Cardiac septum (tissue), 1 donor: Measurements from ENCODE around the gene CCN6. TPM values are rescaled to one million over a fixed set of nuclear protein-coding genes. Genes with fewer than 3 reads are reported as not detected.

Source experiments
- DNase-seq: peaks from one replicate; pipeline ENCODE4 v3.0.0-alpha.2; 2020; ENCODE audit warnings: low spot score
- intact Hi-C: fragments of 100-400 bp; cut with DNase I; formaldehyde crosslinking; loops from one replicate; pipeline ENCODE4 v1.14.0; 2022
- long read RNA-seq: library from polyadenylated mRNA; unstranded; transcript quantifications from one replicate; pipeline ENCODE4 v2.0.0, GENCODE V29; 2021
- total RNA-seq: library from RNA; stranded (reverse); fragmentation: NEBNext Ultra II Directional; extraction: Animal tissue kit (Norgen Biotek cat#: 25700); gene quantifications from one replicate; pipeline ENCODE4 v1.2.1, GENCODE V29; 2021
- donor health status: DM: no; HTN: no; CAD: no.

The CCN6 gene
- not detected for total RNA-seq
- long read RNA-seq, result 0 reads

DNA sequence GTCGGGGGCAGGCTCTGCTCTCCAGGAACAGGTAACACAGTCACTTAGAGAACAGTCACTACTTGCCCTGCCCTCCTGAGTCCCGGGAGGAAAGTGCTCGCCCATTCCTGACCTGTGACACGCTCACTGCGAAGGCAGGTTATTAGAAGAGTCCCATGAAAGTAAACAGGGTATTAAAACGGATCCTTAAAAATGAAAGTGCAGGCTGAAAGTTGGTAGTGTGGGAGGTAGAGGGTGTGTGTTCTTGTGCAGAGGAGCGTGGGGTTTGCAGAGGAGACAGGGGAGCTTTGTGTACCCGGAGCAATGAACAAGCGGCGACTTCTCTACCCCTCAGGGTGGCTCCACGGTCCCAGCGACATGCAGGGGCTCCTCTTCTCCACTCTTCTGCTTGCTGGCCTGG lies at the start of gene CCN6:
TSS of gene CCN6 (plus strand) at position 104 of the 400 bp plus-strand sequence. CDS start at position 358, 254 bp downstream.
- DNase-seq, result no peak
- intact Hi-C loops, result no loop called here

DNA sequence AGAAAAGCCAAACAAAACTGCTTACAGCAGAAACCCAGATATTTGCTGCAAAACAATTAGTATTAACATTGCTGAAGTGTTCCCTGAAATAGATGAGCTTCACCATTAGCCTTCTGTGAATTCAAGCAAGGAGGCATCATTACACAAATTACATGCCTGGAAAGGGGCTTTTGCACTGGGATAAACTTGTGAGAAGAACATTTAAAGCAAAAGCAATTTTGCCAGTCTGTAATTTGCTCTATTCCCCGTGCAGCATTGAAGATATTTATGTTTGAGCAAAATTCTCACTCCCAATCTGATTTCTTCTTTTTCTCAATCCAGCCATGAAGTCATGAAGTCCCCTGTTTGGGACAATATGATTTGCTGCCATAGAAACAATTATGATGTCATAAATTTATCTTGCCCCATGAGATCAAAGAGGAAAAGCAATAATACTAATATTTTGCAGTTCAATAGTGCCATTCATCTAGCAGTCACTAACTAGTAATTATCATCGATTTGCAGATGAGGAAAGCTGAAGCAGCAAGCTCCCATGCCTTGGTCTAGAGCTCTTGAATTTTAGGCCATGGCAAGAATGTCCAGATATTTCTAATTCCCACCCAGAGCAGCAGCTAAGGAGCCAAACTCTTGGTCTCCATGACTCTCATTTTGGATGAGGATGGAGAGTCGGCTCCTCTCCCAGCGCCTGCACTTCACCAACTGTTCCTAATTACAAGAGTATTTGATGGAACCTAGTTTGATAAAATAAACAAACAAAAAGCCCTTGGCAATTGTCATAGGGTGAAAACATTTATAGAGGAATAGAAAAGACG lies 49.5 kb upstream of the CCN6 start:
- intact Hi-C loops, result no loop called here
- no peak for DNase-seq

DNA sequence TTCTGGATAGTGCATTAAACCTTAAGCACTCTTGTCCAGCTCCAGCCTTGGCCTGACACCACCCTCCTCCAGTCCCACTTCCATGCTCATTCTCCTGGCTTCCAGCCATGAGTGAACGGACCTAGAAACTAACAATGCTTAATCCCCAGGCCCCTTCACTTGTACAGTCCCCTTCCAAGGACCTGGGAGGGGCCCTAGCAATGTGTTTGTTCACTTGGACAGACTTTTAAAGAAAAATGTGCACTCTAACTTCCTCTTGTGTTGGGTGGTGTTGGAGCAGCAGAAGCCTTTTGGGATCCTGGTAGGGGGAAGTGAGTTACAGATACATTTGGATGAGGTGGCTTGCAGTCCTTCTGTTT lies 48.9 kb upstream of the CCN6 start:
- no peak for DNase-seq

DNA sequence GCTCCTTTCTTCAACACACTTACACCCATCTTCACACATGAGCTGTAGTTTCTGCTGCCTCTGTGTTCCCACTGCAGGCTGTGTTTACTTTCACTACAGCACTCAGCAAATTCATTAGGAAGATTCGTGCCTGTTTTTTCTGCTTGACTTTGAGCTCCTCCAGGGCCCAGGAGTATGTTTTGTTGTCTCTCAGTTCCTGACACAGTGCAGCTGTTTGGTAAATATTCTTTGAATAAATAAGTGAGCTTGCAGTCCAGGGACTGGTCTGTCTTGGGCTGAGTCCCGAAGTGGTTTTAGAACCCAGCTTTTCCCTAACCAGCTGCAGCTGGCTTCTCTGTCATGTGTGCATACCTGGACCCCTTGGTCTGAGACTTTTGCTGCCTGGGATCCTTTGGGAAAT lies 46.6 kb upstream of the CCN6 start:
- intact Hi-C loops, result no loop called here
- DNase-seq, result no peak

More for the DNA sequence above, 48.9 kb upstream of the CCN6 start:
- intact Hi-C loops, result no loop called here

DNA sequence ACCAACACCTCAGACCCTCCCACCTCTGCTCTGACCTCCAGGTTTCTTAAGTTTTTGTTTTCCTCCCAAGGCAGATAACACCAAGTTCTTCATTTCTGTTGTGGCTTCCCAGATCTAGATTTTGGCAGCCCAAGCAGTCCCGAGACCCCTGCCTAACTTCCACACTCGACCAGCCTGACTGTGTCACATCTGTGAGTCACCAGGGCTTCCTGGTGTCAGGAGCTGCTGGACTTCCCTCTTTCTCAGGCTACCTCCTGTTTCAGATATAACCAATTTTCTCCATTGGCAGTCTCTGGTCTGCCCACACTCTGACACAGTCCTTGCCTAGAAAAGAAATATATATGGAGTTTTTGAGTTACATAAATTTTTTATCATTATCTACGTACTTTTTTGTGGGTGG lies 46.1 kb upstream of the CCN6 start:
- intact Hi-C loops, result no loop called here
- no peak for DNase-seq

DNA sequence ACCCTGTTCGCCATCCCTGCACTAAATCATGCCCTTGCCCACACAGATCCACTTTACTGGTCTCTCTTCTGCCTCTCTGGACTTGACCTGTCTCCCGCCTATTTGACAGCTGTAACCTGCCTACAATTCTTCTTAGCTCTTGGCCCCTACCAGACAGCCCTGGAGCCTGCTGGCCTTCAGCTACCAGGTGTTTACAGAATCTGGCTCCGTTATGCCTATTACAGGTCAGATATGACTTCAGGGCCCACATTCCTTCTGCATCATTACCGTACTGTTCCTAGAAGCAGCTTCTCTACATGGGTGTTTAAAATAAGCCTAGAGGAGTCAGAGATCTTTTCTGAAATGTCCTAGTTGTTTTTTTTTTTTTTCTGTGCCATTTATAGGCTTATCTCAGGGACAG lies 45.4 kb upstream of the CCN6 start:
- DNase-seq, result no peak
- intact Hi-C loops, result no loop called here

DNA sequence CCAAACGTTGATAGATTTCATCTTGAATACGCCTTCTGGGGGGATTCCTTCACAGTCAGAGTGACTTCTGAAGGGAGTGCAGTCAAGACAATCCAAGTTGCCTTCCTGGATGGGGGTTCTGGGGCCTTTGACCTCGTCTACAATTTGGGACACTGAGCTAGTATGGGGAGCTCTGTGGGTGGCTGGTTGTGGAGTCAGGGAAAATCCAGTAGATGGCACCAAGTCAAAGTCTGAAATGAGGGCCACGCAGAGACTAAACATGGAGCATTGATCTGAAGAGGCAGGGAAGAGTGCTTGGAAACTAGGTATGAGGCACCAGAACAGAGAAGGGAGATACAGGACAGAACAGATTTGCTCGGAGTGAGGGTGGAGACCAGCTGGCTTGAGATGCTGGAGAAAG lies 43.6 kb upstream of the CCN6 start:
- DNase-seq, result no peak
- intact Hi-C loops, result no loop called here

DNA sequence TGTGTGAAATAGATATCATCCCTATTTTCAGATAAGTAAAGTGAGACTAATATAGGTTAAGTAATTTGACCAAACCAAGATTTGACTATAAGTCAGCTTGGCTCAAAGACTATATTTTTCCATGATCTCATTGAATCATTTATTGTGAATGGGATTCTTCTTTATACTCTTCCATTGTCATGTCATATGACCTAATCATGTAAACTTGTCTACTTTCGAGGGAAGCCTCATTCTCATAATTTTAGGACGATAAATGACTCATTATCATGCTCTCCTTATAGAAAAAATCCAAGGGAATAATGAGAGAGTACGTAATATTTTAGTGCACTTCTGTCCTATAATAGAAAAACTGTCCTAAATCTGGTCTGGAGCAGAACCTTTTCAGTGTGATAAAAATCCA lies 40.9 kb upstream of the CCN6 start:
- intact Hi-C loops, result no loop called here

DNA sequence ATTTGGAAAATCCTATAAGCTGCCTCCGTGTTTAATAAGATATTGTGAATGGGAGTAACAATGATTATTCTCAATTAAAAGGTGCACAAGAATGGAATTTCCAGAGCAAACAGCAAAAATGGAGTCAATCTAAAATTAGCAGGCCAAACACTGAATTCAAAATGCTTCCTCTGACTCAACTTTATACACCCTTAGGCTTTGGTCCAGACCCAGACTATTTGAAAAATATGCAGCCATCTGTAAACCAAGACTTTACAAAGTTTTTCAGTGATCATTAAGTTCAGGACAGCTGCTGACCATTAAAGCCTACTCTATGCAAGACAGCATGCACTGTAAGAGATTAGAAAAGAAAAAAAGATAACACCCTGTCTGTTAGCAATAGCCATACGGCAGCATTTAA lies 39.4 kb upstream of the CCN6 start:
- DNase-seq, result no peak
- intact Hi-C loops, result no loop called here

More for the DNA sequence above, 40.9 kb upstream of the CCN6 start:
- no peak for DNase-seq

DNA sequence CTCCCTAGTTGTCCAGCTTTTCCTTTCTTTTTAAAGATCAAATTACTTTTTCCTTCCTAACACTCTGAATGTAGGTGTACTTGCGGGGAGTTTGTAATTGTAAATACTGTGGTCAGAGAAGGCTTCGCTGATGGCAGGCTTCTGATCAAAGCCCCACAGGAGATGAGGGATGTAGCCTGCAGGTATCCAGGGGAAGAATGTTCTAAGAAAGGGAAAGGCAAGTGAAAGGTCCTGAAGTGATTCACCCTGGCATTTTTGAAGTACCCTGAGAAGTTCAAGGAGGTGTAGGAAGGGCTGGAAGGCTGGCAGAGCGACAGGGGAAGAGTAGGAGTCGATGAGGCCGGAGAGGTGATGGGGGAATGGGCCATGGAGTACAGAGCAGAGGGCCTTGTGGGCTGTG lies 38.2 kb upstream of the CCN6 start:
- intact Hi-C loops, result no loop called here
- no peak for DNase-seq

DNA sequence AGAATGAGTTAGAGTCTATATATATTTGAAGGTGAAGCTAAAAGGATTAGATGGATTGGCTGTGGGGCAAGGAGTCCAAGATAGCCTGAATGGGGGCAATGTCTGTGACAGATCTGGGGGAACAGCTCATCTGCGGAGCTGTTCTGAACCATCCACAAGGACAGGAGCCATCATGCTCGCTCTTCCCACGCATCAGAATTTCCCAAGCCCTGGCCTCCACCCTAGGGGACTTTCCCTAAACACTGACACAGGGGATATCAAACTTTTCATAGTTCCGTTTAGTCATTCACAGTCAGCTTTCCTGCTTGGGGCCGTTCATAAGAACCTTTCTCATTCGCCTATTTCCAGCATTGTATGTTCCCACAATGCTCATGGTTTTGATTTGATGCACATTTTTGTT lies 37.6 kb upstream of the CCN6 start:
- no peak for DNase-seq
- intact Hi-C loops, result no loop called here

DNA sequence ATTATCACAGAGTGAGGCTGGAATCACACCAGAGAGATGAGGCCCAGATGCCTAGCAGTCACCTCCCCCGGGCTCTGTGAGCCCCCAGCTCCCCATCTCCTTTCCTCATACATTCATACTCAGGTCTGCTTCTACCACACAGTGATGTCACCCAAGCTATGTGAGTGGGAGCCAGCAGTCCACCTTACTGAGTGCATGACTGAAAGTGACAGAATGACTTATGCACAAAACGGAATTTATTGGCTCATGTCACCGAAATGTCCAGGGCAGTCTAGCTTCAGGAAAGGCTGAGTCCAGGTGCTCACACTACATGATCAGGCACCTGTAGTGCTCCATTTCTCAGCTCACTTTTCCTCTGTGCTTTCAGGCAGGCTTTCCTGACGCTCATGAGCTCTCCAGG lies 36.7 kb upstream of the CCN6 start:
- intact Hi-C loops, result no loop called here
- DNase-seq, result no peak

DNA sequence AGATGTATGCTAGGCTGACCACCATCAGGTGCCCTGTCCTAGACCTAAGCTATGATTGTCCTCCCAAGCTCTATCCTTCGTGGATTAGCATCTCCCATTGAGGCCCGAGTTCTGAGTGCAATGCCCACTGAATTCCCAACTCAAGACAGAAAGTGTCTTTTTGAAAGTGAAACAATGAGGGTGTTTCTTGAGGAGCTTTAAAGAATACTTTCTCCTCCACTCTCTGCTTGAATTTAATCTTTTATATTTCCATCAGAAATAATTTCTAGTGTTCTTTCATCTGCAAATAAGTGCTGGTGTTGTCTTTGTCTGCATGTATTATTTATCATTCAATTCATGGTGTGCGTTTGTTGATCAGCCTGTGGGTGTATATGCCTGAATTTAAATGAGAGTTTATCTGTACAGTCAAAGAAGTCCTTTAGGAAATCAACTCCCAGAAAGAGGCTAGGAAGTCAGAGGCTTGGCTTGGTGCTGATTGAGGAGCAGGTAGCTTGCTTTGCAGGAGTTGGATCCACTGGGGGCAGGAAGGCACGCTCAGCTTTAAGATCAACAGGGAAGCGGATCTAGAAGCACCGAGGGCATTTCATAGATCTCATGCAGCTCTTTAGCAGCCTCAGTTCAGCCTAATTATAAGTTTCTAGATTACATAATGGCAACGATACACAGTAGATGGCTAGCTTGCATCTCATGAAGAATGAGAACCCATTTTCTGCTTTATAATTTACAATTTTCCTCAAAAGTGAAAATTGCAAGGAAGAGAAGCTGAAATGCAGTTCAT lies 36.0 kb upstream of the CCN6 start:
- intact Hi-C loops, result no loop called here

DNA sequence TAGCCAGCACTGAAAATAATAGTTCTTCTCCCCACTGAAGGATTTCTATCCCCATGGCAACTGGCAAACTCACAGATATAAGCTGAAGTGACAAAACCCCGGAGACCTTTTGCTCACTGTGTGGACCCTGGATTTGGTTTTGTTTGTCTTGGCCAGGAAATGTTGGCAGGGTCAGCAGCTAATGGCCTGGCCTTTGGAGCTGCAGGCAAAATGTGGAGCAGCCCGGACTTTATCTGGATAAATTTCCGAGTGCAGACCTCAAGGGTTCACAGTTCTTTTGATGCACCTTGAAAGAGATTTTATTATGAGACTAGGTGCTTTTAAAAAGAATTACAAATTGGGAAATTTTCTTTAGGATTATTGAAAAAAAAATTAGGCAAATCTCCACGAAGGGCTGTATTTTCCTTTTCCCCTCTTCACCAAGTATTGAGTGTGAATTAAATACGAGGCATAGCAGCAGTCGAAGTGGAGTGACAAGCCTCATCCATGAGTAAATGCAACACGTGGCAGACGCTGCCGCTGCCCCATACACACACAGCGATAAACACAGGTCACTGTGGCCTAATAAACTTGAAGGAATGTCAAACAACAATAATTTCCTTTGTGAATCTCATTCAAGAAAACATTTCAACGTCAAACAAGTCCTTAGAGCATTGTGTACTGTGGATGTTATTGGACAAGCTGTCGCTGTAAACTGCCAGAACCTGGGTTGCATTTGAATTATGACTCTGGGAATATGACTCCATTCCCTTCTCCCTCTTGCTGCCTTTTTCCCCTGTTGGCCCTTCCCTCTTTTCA lies 35.1 kb upstream of the CCN6 start:
- intact Hi-C loops, result no loop called here
- DNase-seq, result no peak

More for the DNA sequence above, 36.0 kb upstream of the CCN6 start:
- DNase-seq, result no peak

DNA sequence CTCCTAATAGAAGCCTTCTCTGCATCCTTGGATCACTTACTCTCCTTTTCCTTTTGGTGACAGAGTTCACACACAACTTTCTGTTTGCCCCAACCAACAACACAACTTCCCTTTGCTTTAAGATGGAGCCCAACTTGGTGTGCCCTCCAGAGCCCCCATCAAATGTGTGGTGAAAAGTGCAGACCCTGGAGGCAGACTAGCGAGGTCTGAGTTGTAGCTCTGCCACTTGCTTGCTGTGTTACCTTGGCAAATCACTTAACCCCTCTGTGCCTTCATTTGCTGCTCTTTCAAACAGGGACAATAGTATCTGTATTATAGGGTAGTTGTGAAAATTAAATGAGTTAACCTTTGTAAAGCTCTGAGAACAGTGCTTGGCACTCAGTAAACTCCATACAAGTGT lies 34.3 kb upstream of the CCN6 start:
- DNase-seq, result no peak
- intact Hi-C loops, result no loop called here

DNA sequence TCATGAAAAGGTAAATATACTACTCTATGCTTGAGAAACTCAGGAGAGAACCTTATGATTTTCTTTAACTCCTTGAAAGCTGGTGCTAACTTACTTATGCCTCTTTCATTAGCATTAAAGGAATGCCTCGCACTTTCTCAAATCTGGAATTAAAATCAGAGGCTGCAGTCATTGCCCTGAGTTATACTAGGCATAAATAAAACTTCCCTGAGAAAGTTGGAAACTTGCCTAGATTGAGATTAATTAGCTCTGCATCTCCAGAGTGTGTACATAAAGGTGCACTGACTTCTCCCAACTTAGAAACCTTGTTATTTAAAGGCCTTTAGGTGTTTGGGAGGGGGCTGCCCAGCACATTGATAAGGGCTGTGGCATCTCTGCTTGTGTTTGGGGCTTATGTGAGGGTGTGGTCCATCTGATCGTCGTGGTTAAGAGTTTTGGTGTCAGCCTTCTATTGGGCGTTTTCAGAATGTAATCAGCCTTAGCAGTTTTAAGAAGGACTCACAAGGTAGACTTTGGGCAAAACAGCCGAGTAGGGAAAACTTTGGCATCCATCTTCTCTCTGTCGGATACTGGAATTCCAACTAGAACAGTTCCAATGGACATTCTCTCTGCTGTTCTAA lies 32.1 kb upstream of the CCN6 start:
- intact Hi-C loops, result no loop called here

DNA sequence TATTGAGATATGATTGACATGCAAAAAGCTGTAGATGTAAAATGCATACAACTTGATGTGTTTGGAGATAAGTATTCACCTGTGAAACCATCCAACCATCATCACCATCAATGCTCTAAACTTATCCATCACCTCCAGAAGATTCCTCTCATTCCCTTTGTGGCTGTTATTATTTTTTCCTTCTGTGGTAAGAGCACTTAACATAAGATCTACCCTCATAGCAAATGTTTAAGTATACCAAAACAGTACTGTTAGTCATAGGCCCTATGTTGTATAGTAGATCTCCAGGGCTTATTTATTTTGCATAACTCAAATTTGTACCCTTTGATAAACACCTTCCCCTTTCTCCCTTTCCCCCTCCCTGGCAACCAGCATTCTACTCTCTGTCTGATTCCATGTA lies 31.2 kb upstream of the CCN6 start:
- intact Hi-C loops, result no loop called here
- no peak for DNase-seq

More for the DNA sequence above, 32.1 kb upstream of the CCN6 start:
- no peak for DNase-seq

DNA sequence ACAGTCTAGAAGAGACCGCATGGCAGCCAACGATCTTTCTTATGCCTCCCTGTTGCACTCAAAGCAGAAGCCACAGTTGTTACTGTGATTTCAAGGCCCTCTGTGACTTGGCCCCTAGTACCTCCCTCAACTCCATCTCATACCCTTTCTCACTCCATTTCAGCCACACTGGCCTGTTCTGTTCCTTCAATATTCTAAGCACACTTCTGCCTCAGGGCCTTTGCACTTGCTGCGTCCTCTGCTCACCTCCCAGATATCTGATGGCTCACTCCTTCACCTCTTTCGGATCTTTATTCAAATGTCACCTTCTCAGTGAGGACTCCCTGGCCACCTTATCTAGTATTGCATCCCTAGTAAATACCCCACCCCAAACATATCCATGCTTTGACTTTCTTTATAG lies 29.4 kb upstream of the CCN6 start:
- no peak for DNase-seq
- intact Hi-C loops, result no loop called here

DNA sequence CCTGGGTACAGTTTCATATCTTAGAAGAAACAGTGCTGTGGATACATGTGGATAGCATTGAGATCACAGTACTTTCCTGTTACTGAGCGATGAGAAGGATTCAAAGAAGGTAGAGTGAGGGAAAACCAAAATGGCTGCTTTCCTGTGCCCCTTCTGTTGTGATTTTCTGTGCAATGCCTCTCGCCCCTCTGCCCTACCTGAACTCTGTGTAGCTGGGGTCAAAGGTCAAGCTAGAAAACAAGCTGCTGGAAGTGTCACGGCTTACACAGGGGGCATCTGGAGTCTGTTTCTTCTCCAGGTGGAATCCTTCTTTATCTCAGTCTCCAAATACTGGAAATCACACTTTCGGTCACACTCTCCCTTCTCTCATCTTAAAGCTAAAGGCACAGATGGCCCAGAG lies 27.0 kb upstream of the CCN6 start:
- DNase-seq, result no peak
- intact Hi-C loops, result no loop called here
